Upper lobe of left lung (tissue), 4 donors: ENCODE data around the gene GREB1L.

Experiments
- CTCF ChIP-seq, 6 experiments: fragments of 450-650 bp in 4 of 6; fragments of 200-600 bp in 2 of 6; sonication (generic) in 2 of 6; IDR thresholded peaks; one replicate each; pipeline ENCODE4 v1.5.1; 2016 to 2019; ENCODE audit warnings: antibody characterized with exemption in 6 of 6
- EP300 ChIP-seq, 4 donors: sonication (generic); formaldehyde crosslinking; IDR thresholded peaks; one replicate each; pipeline ENCODE4 v1.5.1; 2017; ENCODE audit warnings: antibody characterized with exemption in 4 of 4, control low read depth in 2 of 4
- POLR2A ChIP-seq, 4 donors: fragments of 450-650 bp; IDR thresholded peaks; one replicate each; pipeline ENCODE4 v1.5.1; 2016 to 2017; ENCODE audit warnings: antibody characterized with exemption in 4 of 4, mild to moderate bottlenecking in 2 of 4
- POLR2AphosphoS5 ChIP-seq, 2 donors: sonication (generic); formaldehyde crosslinking; IDR thresholded peaks; one replicate each; pipeline ENCODE4 v1.5.1; 2017; ENCODE audit warnings: antibody characterized with exemption in 2 of 2

- TF ChIP-seq POLR2AphosphoS5 (IDR thresholded peaks at IDR 0.05) (no peak), CTCF (IDR thresholded peaks at IDR 0.05) (no peak), POLR2A (IDR thresholded peaks at IDR 0.05) (no peak), EP300 (IDR thresholded peaks at IDR 0.05) (no peak)
Observed at GRCh38 chr18:21262979-21263378, 20.9 kb downstream of the GREB1L start.
